Hepatocyte (in vitro differentiated cells): ENCODE results near the gene NKAIN2. TPM values are rescaled to one million over a fixed set of nuclear protein-coding genes. Genes with fewer than 3 reads are reported as not detected.

Experiments
- DNase-seq: peaks from one replicate; pipeline ENCODE4 v3.0.0-alpha.2; 2016; ENCODE audit warnings: low spot score
- H2AFZ ChIP-seq: fragments of 200-600 bp; sonication (generic); 2 replicates; pipeline ENCODE4 v1.6.0; 2016; ENCODE audit warnings: antibody characterized with exemption, mild to moderate bottlenecking
- H3K27ac ChIP-seq: fragments of 200-600 bp; sonication (generic); 2 replicates; pipeline ENCODE4 v1.5.1; 2016; ENCODE audit warnings: mild to moderate bottlenecking
- H3K27me3 ChIP-seq: fragments of 200-600 bp; sonication (generic); 2 replicates; pipeline ENCODE4 v1.6.1; 2016
- H3K36me3 ChIP-seq: fragments of 200-600 bp; sonication (generic); replicated peaks from 2 replicates; pipeline ENCODE4 v1.5.1; 2016; ENCODE audit warnings: low read depth; ENCODE audit not compliant: insufficient read depth
- H3K4me1 ChIP-seq: fragments of 200-600 bp; sonication (generic); 2 replicates; pipeline ENCODE4 v1.5.1; 2016; ENCODE audit warnings: mild to moderate bottlenecking, moderate library complexity; ENCODE audit not compliant: insufficient read depth
- H3K4me2 ChIP-seq: fragments of 200-600 bp; sonication (generic); 2 replicates; pipeline ENCODE4 v1.6.0; 2016
- H3K4me3 ChIP-seq: fragments of 200-600 bp; sonication (generic); 2 replicates; pipeline ENCODE4 v1.5.1; 2016; ENCODE audit warnings: mild to moderate bottlenecking
- H3K79me2 ChIP-seq: fragments of 200-600 bp; sonication (generic); 2 replicates; pipeline ENCODE4 v1.6.0; 2017; ENCODE audit warnings: mild to moderate bottlenecking
- H3K9me2 ChIP-seq: fragments of 200-600 bp; sonication (generic); replicated peaks from 2 replicates; pipeline ENCODE4 v1.6.0; 2017; ENCODE audit warnings: mild to moderate bottlenecking; ENCODE audit not compliant: insufficient read depth
- H3K9me3 ChIP-seq: fragments of 200-600 bp; sonication (generic); 2 replicates; pipeline ENCODE4 v1.5.1; 2016; ENCODE audit warnings: low read depth, mild to moderate bottlenecking
- H4K20me1 ChIP-seq: fragments of 200-600 bp; sonication (generic); 2 replicates; pipeline ENCODE4 v1.6.0; 2016; ENCODE audit warnings: mild to moderate bottlenecking; ENCODE audit not compliant: insufficient read depth, poor library complexity, severe bottlenecking
- CTCF ChIP-seq: fragments of 200-600 bp; sonication (generic); IDR thresholded peaks from 2 replicates; pipeline ENCODE4 v1.5.1; 2016; ENCODE audit warnings: antibody characterized with exemption, mild to moderate bottlenecking; ENCODE audit not compliant: poor library complexity
- EZH2 ChIP-seq: fragments of 200-600 bp; sonication (generic); IDR thresholded peaks from 2 replicates; pipeline ENCODE4 v1.6.1; 2016; ENCODE audit warnings: antibody characterized with exemption, mild to moderate bottlenecking, borderline replicate concordance
- EZH2phosphoT487 ChIP-seq: fragments of 200-600 bp; sonication (generic); IDR thresholded peaks from one replicate; pipeline ENCODE4 v1.6.1; 2018; ENCODE audit warnings: antibody characterized with exemption, mild to moderate bottlenecking, low read depth, moderate library complexity; ENCODE audit not compliant: unreplicated experiment, severe bottlenecking
- WGBS: methylation state at CpG from one replicate; pipeline ENCODE4 v1.1.6; 2016; ENCODE audit warnings: low lambda C conversion rate; ENCODE audit errors: missing lambda C conversion rate; 5-methylcytosine and 5-hydroxymethylcytosine counted together
- polyA plus RNA-seq: library from polyadenylated mRNA; unstranded; fragments of >200 nt; fragmentation: Nextera tagmentation; extraction: Ambion mirVana; gene quantifications from 2 replicates; pipeline ENCODE4 v1.2.1, GENCODE V29; 2016
- total RNA-seq: library from RNA; depleted of rRNA; stranded (reverse); fragments of >200 nt; gene quantifications from 2 replicates; pipeline ENCODE4 v1.2.3, GENCODE V29; 2014

Gene NKAIN2
- total and polyA plus RNA-seq, 2 experiments from 2014 or later: 0.48 to 2.6 TPM

DNA sequence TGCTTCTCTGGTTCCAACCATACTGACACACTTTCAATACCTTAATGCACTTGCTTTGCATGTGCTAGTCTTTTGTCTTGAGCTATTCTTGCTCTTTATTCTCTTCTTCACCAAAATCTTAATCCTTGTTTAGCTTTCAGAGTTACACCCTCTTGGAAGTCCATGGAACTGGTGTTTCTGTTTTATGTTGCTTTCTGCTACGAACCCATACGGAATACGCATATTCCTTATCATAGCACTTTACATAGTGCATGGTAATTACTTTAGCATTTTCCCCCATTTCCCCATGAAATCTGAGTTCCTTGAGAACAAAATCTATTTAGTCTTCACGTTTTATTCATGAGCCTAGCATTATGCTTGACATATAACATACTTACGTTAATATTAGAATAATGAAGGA, 270.9 kb downstream of the NKAIN2 start:
- no peak for DNase-seq
- Histone ChIP-seq H3K4me1 (no peaks in the 10 kb centered on the region), H3K27ac (no peak overlapping the region), H3K9me3 (no peaks in the 10 kb centered on the region), H3K9me2 (no peaks in the 10 kb centered on the region), H3K27me3 (no peaks in the 10 kb centered on the region), H3K4me2 (no peak overlapping the region), H3K36me3 (no peaks in the 10 kb centered on the region), H3K4me3 (no peak overlapping the region), H4K20me1 (no peaks in the 10 kb centered on the region), H3K79me2 (no peaks in the 10 kb centered on the region), H2AFZ (no peak overlapping the region)
- no peak for TF ChIP-seq CTCF
- no peak for TF ChIP-seq EZH2
- TF ChIP-seq EZH2phosphoT487: no peak
- WGBS: 88% methylated on average over 5 of the region's 5 CpGs

DNA sequence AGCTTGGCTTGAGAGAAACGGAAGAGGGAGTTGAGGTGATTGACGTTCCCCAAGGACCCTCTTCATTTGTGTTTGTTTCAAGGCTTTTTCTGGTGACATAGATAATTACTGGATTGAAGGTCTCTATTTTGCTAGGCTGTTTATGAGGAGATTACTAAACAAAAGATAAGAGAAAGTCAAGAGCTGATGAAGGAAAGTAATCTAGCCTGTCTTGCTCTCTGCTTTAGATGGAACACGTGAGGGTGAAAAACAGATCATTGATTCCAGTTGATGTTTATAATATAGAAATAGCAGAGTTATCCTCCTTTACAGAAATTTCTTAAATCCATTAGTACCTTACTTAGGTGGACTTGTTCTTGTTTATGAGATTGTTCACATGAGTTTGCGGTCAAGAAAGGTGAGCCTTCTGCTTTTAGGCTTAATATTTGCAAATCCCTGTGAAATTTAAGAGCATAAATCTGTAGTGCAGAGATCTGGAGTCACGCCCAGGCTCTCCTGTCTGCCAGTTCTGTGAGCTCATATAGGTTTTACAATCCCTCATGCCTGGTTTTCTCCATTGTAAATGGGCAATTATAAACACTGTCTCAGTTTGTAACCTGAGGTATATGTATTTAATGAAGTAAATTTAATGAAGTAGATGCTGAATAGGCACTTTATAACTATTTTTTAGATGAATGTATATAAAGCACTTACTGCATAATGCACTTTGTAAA, 272.8 kb downstream of the NKAIN2 start:
- Histone ChIP-seq H3K9me2 (no peaks in the 10 kb centered on the region), H2AFZ (no peak overlapping the region), H3K27ac (no peak overlapping the region), H3K27me3 (no peaks in the 10 kb centered on the region), H3K79me2 (no peaks in the 10 kb centered on the region), H3K4me2 (no peak overlapping the region), H3K4me1 (no peaks in the 10 kb centered on the region), H3K9me3 (no peaks in the 10 kb centered on the region), H4K20me1 (no peaks in the 10 kb centered on the region), H3K36me3 (no peaks in the 10 kb centered on the region), H3K4me3 (no peak overlapping the region)
- no peak for DNase-seq
- TF ChIP-seq EZH2 (no peak), EZH2phosphoT487 (no peak), CTCF (no peak)
- 25% methylated on average over 5 of the region's 5 CpGs for WGBS

GRCh38 chr6:124078169-124078568, 274.5 kb downstream of the NKAIN2 start:
- Histone ChIP-seq H3K27me3 (no peaks in the 10 kb centered on the region), H3K27ac (no peak overlapping the region), H3K4me1 (no peaks in the 10 kb centered on the region), H3K4me2 (no peak overlapping the region), H3K79me2 (no peaks in the 10 kb centered on the region), H3K4me3 (no peak overlapping the region), H3K9me2 (no peaks in the 10 kb centered on the region), H2AFZ (no peak overlapping the region), H3K36me3 (no peaks in the 10 kb centered on the region), H4K20me1 (no peaks in the 10 kb centered on the region), H3K9me3 (no peaks in the 10 kb centered on the region)
- TF ChIP-seq EZH2 (no peak), CTCF (no peak), EZH2phosphoT487 (no peak)
- no peak for DNase-seq

DNA sequence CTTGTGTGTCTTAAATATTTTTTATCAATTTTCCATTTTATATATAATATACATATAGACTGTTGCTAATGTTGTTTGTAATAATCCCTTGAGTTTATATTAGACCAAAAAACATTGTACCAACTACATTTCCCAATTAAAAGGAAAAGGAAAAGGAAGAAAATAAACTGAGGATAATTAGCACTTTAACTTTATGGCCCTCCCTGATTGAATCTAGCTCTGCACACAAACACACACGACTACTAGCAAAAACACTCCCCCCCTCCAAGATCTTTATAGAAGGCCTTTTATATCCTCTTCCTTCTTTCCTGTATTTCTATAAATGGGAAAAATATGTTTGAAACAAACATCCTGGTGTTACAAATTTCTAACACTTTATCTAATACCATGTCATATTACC, 276.8 kb downstream of the NKAIN2 start:
- Histone ChIP-seq H4K20me1 (no peaks in the 10 kb centered on the region), H3K36me3 (no peaks in the 10 kb centered on the region), H3K4me3 (no peak overlapping the region), H3K79me2 (no peaks in the 10 kb centered on the region), H3K27ac (no peak overlapping the region), H3K4me1 (no peaks in the 10 kb centered on the region), H3K9me3 (no peaks in the 10 kb centered on the region), H3K4me2 (no peak overlapping the region), H2AFZ (no peak overlapping the region), H3K27me3 (no peaks in the 10 kb centered on the region), H3K9me2 (no peaks in the 10 kb centered on the region)
- WGBS: 34% methylated on average over 1 of the region's 1 CpG
- TF ChIP-seq EZH2: no peak
- no peak for TF ChIP-seq CTCF
- TF ChIP-seq EZH2phosphoT487: no peak
- DNase-seq: no peak
